HG02623 (cell line): Measurements from ENCODE around the gene DNAH10.
"Not testable (repeated sequence)": the region's sequence is repeated elsewhere in the genome, so short reads cannot be mapped to it uniquely, and the experiment has no call there.

Source experiments
- ATAC-seq: cut with Tn5 transposase; IDR thresholded peaks from one replicate; pipeline ENCODE4 v1.9.1; 2021; ENCODE audit warnings: moderate library complexity; ENCODE audit not compliant: unreplicated experiment

Gene DNAH10

DNA sequence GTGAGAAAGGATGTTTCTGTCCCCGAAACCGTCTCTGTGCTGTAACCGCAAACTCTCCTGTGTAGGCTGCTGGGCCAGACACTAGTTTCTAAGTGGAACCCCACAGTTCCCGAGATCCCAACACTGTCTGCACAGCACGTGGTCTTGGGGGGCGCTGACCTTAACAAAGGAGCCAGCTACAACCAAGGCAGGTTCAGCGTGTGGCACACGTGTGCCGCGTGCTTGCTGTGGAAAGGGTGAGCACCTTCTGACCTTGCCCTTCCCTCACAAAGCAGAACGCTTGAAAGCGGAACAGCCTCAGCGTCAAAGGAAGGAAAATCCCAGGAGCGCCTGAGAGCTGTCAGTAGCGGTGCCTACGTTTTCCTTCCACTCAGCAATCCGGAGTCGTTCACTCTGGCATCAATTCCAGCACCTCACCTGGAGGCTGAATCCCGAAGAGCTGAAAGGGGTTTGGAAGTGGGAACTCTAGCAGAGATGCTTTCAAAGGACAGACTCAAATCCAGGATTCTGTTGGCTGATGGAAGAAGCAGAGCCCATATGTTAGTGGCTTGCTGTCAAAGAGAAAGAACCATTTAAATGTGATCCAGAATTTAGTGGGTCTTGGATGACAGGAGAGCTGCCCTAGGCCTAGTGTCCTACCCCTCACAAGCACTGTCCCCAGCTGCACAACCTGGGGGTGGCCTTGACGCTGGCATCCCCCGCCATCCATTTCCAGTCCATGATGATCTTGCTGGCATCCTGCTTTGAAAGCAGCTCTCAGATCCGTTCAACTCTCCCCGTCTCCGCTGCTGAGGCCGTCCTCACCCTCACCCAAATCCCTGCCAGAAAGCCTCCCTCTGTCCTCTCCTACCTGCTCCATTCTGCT is 183.4 kb downstream of the DNAH10 start:
- ATAC-seq: no peak

GRCh38 chr12:123946152-123946515 is 184.0 kb downstream of the DNAH10 start:
- no peak for ATAC-seq

DNA sequence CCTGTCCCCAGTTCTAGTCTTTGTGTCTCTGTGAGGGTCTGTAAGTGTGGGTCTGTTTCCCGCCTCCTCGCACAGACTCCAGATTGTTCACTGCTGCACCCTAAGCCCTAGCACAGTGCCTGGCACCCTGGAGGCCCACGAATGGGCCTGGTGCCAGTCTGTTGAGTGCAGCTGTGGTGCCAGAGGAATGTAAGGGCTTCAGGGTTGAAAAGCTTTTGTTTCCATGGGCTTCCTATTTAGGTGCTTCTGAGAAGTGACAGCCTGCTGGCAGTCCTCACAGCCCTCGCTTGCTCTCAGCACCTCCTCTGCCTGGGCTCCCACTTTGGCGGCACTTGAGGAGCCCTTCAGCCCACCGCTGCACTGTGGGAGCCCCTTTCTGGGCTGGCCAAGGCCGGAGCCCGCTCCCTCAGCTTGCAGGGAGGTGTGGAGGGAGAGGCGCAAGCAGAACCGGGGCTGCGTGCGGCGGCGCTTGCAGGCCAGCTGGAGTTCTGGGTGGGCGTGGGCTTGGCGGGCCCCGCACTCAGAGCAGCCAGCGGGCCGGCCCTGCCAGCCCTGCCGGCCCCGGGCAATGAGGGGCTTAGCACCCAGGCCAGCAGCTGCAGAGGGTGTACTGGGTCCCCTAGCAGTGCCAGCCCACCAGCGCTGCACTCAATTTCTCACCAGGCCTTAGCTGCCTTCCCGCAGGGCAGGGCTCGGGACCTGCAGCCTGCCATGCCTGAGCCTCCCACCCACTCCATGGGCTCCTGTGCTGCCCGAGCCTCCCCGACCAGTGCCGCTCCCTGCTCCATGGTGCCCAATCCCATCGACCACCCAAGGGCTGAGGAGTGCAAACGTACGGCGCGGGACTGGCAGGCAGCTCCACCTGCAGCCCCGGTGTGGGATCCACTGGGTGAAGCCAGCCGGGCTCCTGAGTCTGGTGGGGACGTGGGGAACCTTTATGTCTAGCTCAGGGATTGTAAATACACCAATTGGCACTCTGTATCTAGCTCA is 184.7 kb downstream of the DNAH10 start:
- ATAC-seq: not testable (repeated sequence)

DNA sequence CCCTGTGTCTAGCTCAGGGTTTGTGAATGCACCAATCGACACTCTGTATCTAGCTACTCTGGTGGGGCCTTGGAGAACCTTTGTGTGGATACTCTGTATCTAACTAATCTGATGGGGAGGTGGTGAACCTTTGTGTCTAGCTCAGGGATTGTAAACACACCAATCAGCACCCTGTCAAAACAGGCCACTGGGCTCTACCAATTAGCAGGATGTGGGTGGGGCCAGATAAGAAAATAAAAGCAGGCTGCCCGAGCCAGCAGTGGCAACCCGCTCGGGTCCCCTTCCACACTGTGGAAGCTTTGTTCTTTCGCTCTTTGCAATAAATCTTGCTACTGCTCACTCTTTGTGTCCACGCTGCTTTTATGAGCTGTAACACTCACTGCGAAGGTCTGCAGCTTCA is 185.4 kb downstream of the DNAH10 start:
- ATAC-seq: not testable (repeated sequence)

GRCh38 chr12:123948401-123948795 is 186.3 kb downstream of the DNAH10 start:
- no peak for ATAC-seq

- no peak for ATAC-seq
These were observed 187.0 kb downstream of the DNAH10 start for GRCh38 chr12:123948796-123949769.

DNA sequence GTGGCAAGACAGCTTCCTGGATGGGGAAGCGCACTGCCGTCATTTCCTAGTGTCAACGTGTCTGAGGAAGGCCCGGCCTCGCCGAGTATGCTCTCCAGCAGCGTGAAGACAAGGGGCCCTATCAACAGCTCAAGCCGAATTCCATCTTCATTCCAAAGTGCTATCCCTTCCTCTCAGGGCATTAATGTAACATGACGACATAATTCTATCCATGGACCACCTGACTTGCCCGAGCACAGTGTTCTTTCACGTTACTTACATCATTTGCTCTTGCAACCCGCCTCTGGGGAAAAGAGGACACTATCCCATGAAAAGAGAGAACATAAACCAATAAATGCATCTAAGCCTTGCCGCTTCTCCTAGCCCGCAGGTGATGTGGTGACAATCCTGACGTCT is 187.7 kb downstream of the DNAH10 start:
- no peak for ATAC-seq

DNA sequence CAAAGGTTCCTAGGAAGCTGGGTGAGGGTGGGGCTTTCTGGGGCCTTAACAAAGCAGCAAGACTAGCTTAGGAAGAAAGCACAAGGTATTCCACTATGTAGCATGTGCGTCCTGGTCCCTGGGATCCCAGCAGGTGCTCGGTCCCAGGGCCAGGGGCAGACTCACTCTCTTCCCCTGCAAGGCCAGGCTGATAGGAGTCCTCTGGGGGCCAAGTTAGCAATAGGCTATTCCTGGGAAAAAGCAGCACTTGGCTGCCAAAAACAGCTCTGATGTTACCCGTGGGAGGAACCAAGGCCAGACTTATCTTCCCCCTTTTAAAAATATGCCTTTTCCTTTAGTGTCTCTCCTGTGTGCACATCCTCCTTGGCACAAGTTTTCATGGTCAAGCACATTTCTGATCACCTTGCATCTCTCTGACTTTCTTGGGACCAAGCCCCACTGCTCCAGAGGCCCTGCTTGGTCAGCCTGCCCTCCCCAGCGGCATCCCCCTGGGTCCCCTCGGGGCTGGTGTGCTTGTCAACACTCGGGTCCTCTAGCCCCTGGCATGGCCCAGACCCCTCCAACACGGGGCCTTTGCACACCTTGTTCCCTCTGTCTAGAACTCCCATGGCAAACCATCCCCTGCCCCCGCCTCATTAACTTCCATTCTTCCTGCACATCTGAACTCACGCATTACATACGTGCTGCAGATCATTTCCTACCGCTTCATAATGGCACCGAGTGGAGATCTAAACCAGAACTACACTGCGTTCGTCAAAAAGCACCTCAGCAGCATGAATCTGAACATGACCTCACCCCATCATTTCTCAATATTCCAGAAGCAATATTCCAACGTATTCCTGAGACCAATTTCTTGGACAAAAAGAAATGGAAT is 188.6 kb downstream of the DNAH10 start:
- ATAC-seq: no peak

DNA sequence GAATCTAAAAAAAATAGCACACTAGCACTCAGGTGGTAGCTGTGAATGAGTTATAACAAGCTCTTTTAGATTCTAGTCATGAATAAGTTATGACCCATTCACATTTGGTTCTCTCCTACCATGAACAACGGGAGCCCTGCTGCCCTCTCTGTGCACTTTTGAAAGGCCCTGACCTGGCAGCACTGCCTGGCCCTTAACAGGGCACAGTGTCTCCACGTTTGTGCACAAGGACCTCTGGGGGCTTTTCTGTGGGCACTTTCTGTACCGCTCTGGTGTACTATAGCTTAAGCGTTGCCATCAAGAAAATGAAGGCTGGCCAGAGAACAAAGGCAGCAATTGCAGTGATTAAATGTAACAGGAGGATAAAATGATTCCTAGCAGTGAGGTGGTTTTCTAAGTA is 189.4 kb downstream of the DNAH10 start:
- ATAC-seq: no peak

DNA sequence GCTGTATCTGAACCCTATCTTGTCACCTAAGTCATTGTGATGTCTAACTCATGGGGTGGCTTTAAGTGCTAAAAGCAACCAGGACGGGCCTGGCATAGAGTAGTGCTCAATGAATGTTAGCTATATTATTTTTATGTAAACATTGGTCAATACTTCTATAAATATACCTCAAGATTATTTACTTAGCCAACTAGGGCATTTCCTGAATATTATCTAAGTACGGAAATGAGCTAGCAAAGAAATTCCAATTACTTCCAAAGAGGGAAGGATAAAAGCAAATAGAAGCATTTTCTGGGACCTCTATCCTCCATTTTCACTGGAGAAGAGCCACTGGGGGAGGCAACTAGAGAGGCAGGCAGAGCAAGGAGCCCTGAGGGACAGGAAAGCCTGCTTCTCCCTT is 189.9 kb downstream of the DNAH10 start:
- no peak for ATAC-seq

DNA sequence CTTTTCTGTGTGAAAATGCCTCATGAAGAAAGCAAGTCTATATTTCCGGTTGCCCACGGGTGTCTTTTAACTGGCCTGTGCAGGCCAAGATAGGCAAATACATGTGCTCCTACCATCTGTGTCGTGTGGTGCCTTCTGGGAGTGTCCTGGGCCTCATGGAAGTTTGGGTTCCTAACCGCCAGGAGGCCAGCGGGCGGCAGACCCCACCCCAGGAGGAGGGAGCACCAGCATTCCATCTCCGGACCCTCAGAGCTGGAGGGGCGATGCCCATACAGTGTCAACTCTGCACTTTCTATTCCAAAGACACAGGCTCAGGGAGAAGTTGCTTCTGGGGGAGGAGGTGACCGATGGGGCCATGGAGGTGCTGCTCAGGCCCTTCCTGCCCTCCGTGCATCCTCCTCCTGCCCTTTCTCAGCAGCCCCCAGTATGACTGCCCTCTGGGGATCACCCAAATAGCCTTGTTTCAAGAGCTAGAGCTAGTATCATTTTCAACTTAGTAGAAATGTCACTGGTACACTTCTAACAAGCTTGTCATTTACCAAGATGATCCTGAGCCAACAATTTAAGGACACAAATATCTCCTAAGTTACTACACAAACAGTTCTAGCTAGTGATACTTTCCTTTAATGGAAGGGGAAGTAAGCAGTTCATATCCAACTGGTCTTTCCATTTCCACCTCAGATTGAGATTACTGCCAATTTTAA is 192.7 kb downstream of the DNAH10 start:
- no peak for ATAC-seq

GRCh38 chr12:123956249-123956648 is 194.1 kb downstream of the DNAH10 start:
- no peak for ATAC-seq

DNA sequence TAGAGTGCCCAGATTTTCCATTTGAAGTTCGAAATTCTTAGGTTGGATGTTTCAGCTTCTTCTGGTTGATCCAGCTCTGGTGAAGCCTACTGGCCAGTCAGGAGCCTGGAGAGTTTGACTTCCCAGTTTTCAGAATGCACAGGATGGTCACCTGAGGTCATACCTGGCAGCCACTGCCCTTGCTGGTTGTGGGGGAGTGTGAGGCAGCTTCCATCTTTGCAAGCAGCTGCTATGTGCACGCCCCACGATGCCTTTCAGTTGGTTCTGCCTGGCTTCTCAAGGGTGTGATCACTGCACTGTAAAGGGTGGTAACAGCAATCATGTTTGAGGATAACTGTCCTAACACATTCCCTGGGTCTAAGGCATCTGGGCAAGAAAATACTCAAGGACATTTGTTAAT is 195.1 kb downstream of the DNAH10 start:
- no peak for ATAC-seq

GRCh38 chr12:123958462-123958861 is 196.4 kb downstream of the DNAH10 start:
- no peak for ATAC-seq

DNA sequence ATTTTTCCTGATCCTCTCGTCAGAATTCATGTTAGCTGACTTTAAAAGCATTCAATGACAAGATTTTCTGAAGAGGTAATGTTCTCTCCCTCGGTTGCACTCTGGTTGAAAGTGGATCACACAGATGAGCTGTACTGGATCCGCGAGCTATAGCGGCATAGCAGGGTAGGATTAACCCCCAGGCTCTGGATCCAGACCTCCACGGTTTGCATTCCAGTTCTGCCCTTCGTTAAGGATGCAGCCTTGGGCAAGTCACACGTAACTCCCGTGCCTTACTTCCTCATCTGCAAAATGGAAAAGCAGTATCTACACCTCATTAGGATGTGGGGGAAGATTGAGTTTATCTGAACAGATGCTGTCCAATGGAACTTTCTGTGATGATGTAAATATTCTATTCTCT is 196.8 kb downstream of the DNAH10 start:
- no peak for ATAC-seq

- no peak for ATAC-seq
These were observed 198.1 kb downstream of the DNAH10 start for GRCh38 chr12:123960029-123960735.

- no peak for ATAC-seq
These were observed 198.8 kb downstream of the DNAH10 start for GRCh38 chr12:123960856-123961255.

GRCh38 chr12:123961585-123962345 is 199.7 kb downstream of the DNAH10 start:
- no peak for ATAC-seq
